ENCODE data around the gene ADAM12.

GRCh38 chr10:125997586-125997985 lies 390.7 kb downstream of the ADAM12 start:
- TF ChIP-seq CTCF (IDR thresholded peaks at IDR 0.05) (no peak), POLR2A (IDR thresholded peaks at IDR 0.05) (no peak)

All from prostate gland (tissue), 2 donors.